Loucy (cell line): ENCODE results near the gene CFAP97D2.

Experiments
- H2AFZ ChIP-seq: fragments of 200-600 bp; sonication (generic); 2 replicates; pipeline ENCODE4 v1.6.0; 2016; ENCODE audit warnings: antibody characterized with exemption, mild to moderate bottlenecking, low read length, moderate library complexity
- H3F3A ChIP-seq: fragments of 200-600 bp; 2 replicates; pipeline ENCODE4 v1.6.0; 2016; ENCODE audit warnings: antibody characterized with exemption, low read depth, mild to moderate bottlenecking
- H3K27me3 ChIP-seq: fragments of 200-600 bp; sonication (generic); 2 replicates; pipeline ENCODE4 v1.6.1; 2014; ENCODE audit warnings: low read length, mild to moderate bottlenecking; ENCODE audit not compliant: insufficient read depth, poor library complexity, severe bottlenecking
- H3K36me3 ChIP-seq: fragments of 200-600 bp; sonication (generic); 2 replicates; pipeline ENCODE4 v1.6.1; 2016; ENCODE audit warnings: low read length; ENCODE audit not compliant: insufficient read depth
- H3K4me1 ChIP-seq: fragments of 200-600 bp; sonication (generic); 2 replicates; pipeline ENCODE4 v1.5.1; 2014; ENCODE audit warnings: low read length, mild to moderate bottlenecking; ENCODE audit not compliant: insufficient read depth, poor library complexity, severe bottlenecking
- H3K4me2 ChIP-seq: fragments of 200-600 bp; sonication (generic); 2 replicates; pipeline ENCODE4 v1.6.0; 2014; ENCODE audit warnings: antibody characterized with exemption, low read length, low read depth, mild to moderate bottlenecking; ENCODE audit not compliant: poor library complexity, severe bottlenecking
- H3K4me3 ChIP-seq: fragments of 200-600 bp; sonication (generic); 2 replicates; pipeline ENCODE4 v1.5.1; 2014; ENCODE audit warnings: low read length, mild to moderate bottlenecking, mixed read lengths; ENCODE audit not compliant: poor library complexity, severe bottlenecking
- H3K79me2 ChIP-seq: fragments of 200-600 bp; sonication (generic); 2 replicates; pipeline ENCODE4 v1.6.1; 2014; ENCODE audit warnings: low read length; ENCODE audit not compliant: insufficient read depth
- H3K9ac ChIP-seq: fragments of 200-600 bp; sonication (generic); 2 replicates; pipeline ENCODE4 v1.6.0; 2014; ENCODE audit warnings: mild to moderate bottlenecking, low read depth, low read length, moderate library complexity; ENCODE audit not compliant: poor library complexity, severe bottlenecking
- H3K9me2 ChIP-seq: fragments of 200-600 bp; sonication (generic); replicated peaks from 2 replicates; pipeline ENCODE4 v1.6.1; 2016; ENCODE audit warnings: low read depth, low read length, mixed read lengths
- H3K9me3 ChIP-seq: fragments of 200-600 bp; sonication (generic); 2 replicates; pipeline ENCODE4 v1.6.1; 2014; ENCODE audit warnings: mild to moderate bottlenecking, antibody characterized with exemption, low read length, low read depth; ENCODE audit not compliant: insufficient read depth
- H4K20me1 ChIP-seq: fragments of 200-600 bp; sonication (generic); 2 replicates; pipeline ENCODE4 v1.6.0; 2014; ENCODE audit warnings: antibody characterized with exemption, low read length, mild to moderate bottlenecking; ENCODE audit not compliant: insufficient read depth, poor library complexity, severe bottlenecking
- EZH2phosphoT487 ChIP-seq: fragments of 200-600 bp; IDR thresholded peaks from 2 replicates; pipeline ENCODE4 v1.6.1; 2018; ENCODE audit warnings: antibody characterized with exemption, mild to moderate bottlenecking, moderate library complexity, borderline replicate concordance
- TF ChIP-seq, protein P1 (sequence below): fragments of 200-600 bp; sonication (generic); conservative IDR thresholded peaks from 2 replicates; pipeline ENCODE4 v1.5.1; 2014; ENCODE audit warnings: mild to moderate bottlenecking, antibody characterized with exemption, low read length

CFAP97D2 gene

DNA sequence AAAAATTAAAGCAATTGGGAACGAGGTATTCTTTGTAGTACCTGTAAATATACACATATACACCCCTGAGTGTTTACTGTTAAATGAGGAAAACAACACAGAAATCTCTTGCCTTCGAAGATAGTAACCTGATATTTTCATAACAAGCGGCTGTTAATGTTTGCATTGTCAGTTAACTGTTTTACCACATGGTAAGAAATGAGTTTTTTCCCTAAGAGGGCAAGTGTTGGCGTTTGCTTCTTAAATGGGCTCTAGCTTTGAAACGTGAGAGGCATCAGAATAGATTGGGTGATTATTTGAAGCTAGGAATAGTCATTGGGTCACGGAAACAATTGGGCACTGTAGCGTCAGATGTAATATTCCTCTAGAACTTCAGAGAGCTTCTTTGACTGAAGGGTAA, 80.3 kb downstream of the CFAP97D2 start:
- Histone ChIP-seq H3K79me2 (no peaks in the 10 kb centered on the region), H3K36me3 (peaks cover 67% of the 10 kb centered on the region; the same call in 1 of the 2 replicates), H3K4me1 (peaks cover 49% of the 10 kb centered on the region), H3K9ac (no peak overlapping the region), H3K9me2 (no peaks in the 10 kb centered on the region), H3K4me2 (no peak overlapping the region), H4K20me1 (peaks cover 7% of the 10 kb centered on the region), H3K27me3 (no peaks in the 10 kb centered on the region), H3F3A (peaks cover 8% of the 10 kb centered on the region), H3K9me3 (no peaks in the 10 kb centered on the region), H2AFZ (no peak overlapping the region), H3K4me3 (no peak overlapping the region)
- TF ChIP-seq EZH2phosphoT487 = no peak
- TF ChIP-seq, protein P1, sequence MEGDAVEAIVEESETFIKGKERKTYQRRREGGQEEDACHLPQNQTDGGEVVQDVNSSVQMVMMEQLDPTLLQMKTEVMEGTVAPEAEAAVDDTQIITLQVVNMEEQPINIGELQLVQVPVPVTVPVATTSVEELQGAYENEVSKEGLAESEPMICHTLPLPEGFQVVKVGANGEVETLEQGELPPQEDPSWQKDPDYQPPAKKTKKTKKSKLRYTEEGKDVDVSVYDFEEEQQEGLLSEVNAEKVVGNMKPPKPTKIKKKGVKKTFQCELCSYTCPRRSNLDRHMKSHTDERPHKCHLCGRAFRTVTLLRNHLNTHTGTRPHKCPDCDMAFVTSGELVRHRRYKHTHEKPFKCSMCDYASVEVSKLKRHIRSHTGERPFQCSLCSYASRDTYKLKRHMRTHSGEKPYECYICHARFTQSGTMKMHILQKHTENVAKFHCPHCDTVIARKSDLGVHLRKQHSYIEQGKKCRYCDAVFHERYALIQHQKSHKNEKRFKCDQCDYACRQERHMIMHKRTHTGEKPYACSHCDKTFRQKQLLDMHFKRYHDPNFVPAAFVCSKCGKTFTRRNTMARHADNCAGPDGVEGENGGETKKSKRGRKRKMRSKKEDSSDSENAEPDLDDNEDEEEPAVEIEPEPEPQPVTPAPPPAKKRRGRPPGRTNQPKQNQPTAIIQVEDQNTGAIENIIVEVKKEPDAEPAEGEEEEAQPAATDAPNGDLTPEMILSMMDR = no peak

DNA sequence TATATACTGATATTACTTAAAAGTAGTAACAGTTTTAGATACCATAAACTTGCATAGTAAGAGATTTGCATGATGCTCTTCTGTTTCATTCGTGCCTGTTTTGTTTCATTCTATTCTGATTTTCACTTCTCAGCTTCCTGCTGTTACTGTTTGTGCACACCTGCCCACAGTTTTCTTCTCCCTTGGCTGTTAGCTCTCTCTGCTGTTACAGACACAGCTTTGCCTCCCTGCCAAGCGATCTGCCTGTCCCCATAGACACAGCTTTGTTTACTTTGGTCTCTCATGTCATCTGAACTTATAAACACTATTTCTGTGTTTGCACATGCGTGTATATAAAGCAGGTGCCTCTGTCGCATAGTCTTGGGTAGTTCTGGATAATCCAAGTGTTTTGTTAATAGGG, 80.9 kb downstream of the CFAP97D2 start:
- Histone ChIP-seq H3K36me3 (peaks cover 68% of the 10 kb centered on the region; the same call in 1 of the 2 replicates), H3K4me2 (no peak overlapping the region), H3K27me3 (no peaks in the 10 kb centered on the region), H4K20me1 (peaks cover 7% of the 10 kb centered on the region), H2AFZ (no peak overlapping the region), H3K9me3 (no peaks in the 10 kb centered on the region), H3K79me2 (no peaks in the 10 kb centered on the region), H3K9me2 (no peaks in the 10 kb centered on the region), H3K4me3 (no peak overlapping the region), H3K9ac (no peak overlapping the region), H3F3A (peaks cover 8% of the 10 kb centered on the region), H3K4me1 (peaks cover 53% of the 10 kb centered on the region)
- no peak for TF ChIP-seq EZH2phosphoT487
- TF ChIP-seq, protein P1 = no peak

DNA sequence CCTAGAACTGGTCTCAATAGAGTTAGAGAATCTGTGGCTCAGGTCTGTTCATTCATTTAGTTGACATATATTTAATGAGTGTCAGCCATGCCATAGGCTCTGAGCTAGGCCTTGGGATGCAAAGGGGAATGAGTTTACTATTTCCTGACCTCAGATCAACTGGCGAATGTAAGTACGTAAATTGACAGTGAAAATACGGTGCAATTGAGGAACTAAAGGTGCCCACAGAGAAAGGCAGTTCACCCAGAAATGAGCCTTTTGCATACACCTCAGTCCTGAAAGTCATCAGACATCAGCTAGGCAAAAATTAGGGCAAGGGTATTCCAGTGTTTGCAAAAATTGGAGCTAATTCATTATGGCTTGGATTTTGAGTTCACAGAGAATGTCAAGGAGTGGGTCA, 81.8 kb downstream of the CFAP97D2 start:
- H3F3A ChIP-seq = peaks cover 8% of the 10 kb centered on the region
- no peaks in the 10 kb centered on the region for H3K9me2 ChIP-seq
- H3K4me2 ChIP-seq = no peak overlapping the region
- no peak overlapping the region for H3K9ac ChIP-seq
- TF ChIP-seq, protein P1 = no peak
- TF ChIP-seq EZH2phosphoT487 = no peak
- H3K9me3 ChIP-seq = no peaks in the 10 kb centered on the region
- no peaks in the 10 kb centered on the region for H3K27me3 ChIP-seq
- H4K20me1 ChIP-seq = peaks cover 7% of the 10 kb centered on the region
- no peaks in the 10 kb centered on the region for H3K79me2 ChIP-seq
- no peak overlapping the region for H3K4me3 ChIP-seq
- H3K36me3 ChIP-seq = peaks cover 68% of the 10 kb centered on the region; the same call in 1 of the 2 replicates
- H3K4me1 ChIP-seq = peaks cover 57% of the 10 kb centered on the region
- no peak overlapping the region for H2AFZ ChIP-seq
